ENCODE measurements around the gene BCKDHA. TPM values are rescaled to one million over a fixed set of nuclear protein-coding genes. Genes with fewer than 3 reads are reported as not detected.

BCKDHA gene
- total RNA-seq, 1 experiment from 2014 or later = 17.7 TPM

DNA sequence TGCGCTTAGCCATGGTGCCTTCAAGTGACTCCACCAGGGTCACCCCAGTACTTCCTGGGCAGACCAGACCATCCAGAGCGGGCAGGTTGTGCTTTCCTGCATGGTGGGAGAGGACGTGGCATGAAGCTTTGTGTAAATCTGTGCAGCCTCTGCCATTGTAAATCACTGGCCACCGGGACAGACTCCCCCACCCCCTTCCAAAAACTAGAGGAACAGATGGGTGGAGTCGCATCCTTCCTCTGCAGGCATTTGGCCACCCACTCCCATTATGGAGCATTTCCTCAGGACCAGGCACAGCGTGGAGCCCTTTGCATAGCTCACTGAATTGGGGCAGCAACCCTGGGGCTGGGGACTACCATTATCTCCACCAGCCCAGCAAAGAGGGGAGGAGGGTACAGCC is 8.2 kb downstream of the BCKDHA start (continued):
- TF ChIP-seq, protein P1, sequence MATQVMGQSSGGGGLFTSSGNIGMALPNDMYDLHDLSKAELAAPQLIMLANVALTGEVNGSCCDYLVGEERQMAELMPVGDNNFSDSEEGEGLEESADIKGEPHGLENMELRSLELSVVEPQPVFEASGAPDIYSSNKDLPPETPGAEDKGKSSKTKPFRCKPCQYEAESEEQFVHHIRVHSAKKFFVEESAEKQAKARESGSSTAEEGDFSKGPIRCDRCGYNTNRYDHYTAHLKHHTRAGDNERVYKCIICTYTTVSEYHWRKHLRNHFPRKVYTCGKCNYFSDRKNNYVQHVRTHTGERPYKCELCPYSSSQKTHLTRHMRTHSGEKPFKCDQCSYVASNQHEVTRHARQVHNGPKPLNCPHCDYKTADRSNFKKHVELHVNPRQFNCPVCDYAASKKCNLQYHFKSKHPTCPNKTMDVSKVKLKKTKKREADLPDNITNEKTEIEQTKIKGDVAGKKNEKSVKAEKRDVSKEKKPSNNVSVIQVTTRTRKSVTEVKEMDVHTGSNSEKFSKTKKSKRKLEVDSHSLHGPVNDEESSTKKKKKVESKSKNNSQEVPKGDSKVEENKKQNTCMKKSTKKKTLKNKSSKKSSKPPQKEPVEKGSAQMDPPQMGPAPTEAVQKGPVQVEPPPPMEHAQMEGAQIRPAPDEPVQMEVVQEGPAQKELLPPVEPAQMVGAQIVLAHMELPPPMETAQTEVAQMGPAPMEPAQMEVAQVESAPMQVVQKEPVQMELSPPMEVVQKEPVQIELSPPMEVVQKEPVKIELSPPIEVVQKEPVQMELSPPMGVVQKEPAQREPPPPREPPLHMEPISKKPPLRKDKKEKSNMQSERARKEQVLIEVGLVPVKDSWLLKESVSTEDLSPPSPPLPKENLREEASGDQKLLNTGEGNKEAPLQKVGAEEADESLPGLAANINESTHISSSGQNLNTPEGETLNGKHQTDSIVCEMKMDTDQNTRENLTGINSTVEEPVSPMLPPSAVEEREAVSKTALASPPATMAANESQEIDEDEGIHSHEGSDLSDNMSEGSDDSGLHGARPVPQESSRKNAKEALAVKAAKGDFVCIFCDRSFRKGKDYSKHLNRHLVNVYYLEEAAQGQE (IDR thresholded peaks at IDR 0.05; ENCODE audit: low read depth) = no peak

DNA sequence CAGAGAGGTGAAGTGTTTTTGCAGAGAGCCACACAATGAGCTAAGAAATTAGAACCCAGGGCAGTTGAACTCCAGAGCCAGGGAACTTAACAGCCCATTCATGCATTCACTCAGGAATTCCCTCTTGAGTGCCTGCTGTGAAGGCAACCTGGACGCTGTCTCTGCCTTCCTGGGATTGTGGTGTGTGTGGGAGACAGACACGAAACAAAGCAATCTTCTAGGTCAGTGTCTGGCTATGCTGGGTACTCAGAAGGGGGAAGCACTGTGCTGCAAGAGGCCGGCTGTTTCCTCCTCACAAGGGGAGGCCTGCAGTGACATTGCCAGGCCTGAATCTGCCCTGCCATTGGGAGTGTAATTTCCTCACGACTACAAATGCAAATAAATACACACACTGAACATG is 9.7 kb downstream of the BCKDHA start:
- TF ChIP-seq, protein P2, sequence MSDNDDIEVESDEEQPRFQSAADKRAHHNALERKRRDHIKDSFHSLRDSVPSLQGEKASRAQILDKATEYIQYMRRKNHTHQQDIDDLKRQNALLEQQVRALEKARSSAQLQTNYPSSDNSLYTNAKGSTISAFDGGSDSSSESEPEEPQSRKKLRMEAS (IDR thresholded peaks at IDR 0.05) = no peak
- TF ChIP-seq FOSL1 (IDR thresholded peaks at IDR 0.05; ENCODE audit: low read depth) (no peak), CBX3 (IDR thresholded peaks at IDR 0.05; ENCODE audit: low read depth) (no peak)
- TF ChIP-seq, protein P3, sequence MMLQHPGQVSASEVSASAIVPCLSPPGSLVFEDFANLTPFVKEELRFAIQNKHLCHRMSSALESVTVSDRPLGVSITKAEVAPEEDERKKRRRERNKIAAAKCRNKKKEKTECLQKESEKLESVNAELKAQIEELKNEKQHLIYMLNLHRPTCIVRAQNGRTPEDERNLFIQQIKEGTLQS (IDR thresholded peaks at IDR 0.05) = no peak
- Histone ChIP-seq H3K4me3 (replicated peaks in 1 of 2; ENCODE audit: low read depth in 1 of 2, low read length in 2 of 2) (no peak overlapping the region), H3K27me3 (ENCODE audit: insufficient read depth, low read length) (no peaks in the 10 kb centered on the region), H3K36me3 (ENCODE audit: control insufficient read depth in 1 of 2, insufficient read depth in 2 of 2, low read length in 2 of 2) (0 out of 4 replicates have a peak, but pooled peaks cover 0 to 3% of the 10 kb centered on the region in 2 experiments), H3K4me2 (ENCODE audit: low read length) (no peak overlapping the region), H3K9me3 (ENCODE audit: control insufficient read depth in 1 of 2, insufficient read depth in 1 of 2, low read depth in 1 of 2, low read length in 2 of 2) (no peaks in the 10 kb centered on the region), H3K4me1 (ENCODE audit: control insufficient read depth in 1 of 2, insufficient read depth in 2 of 2, low read length in 2 of 2) (peaks cover 11 to 13% of the 10 kb centered on the region in 2 experiments; a peak in 3 of 4 replicates), H2AFZ (ENCODE audit: low read depth, low read length, poor library complexity, severe bottlenecking) (no peak overlapping the region), H4K20me1 (ENCODE audit: insufficient read depth) (no peaks in the 10 kb centered on the region), H3K79me2 (ENCODE audit: insufficient read depth, low read length) (no peaks in the 10 kb centered on the region), H3K27ac (ENCODE audit: low read depth, low read length) (no peak overlapping the region), H3K9ac (ENCODE audit: low read length) (no peak overlapping the region), H3K9me2 (ENCODE audit: insufficient read depth) (no peaks in the 10 kb centered on the region)
- ChIA-PET CTCF (no interaction called here), POLR2A (no interaction called here), RAD21 (ENCODE audit: low non-redundant PET in 1 of 2, low total read pairs in 2 of 2, uncharacterized antibody in 2 of 2, unreplicated experiment in 2 of 2) (no interaction called here)
- DNase-seq (ENCODE audit: low read depth, low spot score) = no peak
- intact Hi-C loops (cut with micrococcal nuclease) = no loop called here
- ATAC-seq = no peak
- no TSS peak for BruUV-seq (replicated peaks)

All from HCT116 (cell line).